B cell (primary cell): ENCODE data around the gene OCLN. TPM values are rescaled to one million over a fixed set of nuclear protein-coding genes. Genes with fewer than 3 reads are reported as not detected.
"Not testable (repeated sequence)": the region's sequence is repeated elsewhere in the genome, so short reads cannot be mapped to it uniquely, and the experiment has no call there.

Experiments used
- ATAC-seq: fragments of 200-7000 bp; cut with Tn5 transposase; one replicate; pipeline ENCODE4 v1.10.0; 2021; ENCODE audit warnings: low read depth, mild to moderate bottlenecking, moderate number of reproducible peaks, moderate library complexity
- CTCF ChIA-PET: fragments of 350-600 bp; sonication (Branson Sonifier 250); formaldehyde crosslinking; loops from one replicate; lab custom pipeline; 2021; ENCODE audit warnings: antibody characterized with exemption, inconsistent platforms; lab: Charles Lee
- POLR2A ChIA-PET: fragments of 350-600 bp; sonication (Branson Sonifier 250); formaldehyde crosslinking; loops from one replicate; lab custom pipeline; 2021; ENCODE audit warnings: antibody characterized with exemption; lab: Charles Lee
- DNase-seq: peaks from one replicate; pipeline ENCODE4 v3.0.0; 2013
- H2AFZ ChIP-seq: 2 replicates; pipeline ENCODE4 v1.6.1; 2012; ENCODE audit warnings: mild to moderate bottlenecking, low read depth, low read length; ENCODE audit not compliant: insufficient read depth, poor library complexity, severe bottlenecking
- H3K27ac ChIP-seq, 2 donors: 1 replicate in 1 of 2; 2 replicates in 1 of 2; pipeline ENCODE4 v1.5.1; 2012 to 2013; ENCODE audit warnings: low read length in 2 of 2, mild to moderate bottlenecking in 2 of 2, moderate library complexity in 1 of 2
- H3K27me3 ChIP-seq, 4 experiments: fragments of 200-600 bp in 1 of 4; sonication (generic) in 1 of 4; replicated peaks in 1 of 4; 1 replicate in 2 of 4; 2 replicates in 2 of 4; pipeline versions ENCODE4 v1.6.1 to v1.7.0; 2013 to 2016; ENCODE audit warnings: low read length in 3 of 4, mild to moderate bottlenecking in 2 of 4, mixed read lengths in 1 of 4, moderate library complexity in 1 of 4; ENCODE audit not compliant: insufficient read depth in 4 of 4, control insufficient read depth in 3 of 4; ENCODE audit errors: control extremely low read depth in 1 of 4
- H3K36me3 ChIP-seq, 2 experiments: replicated peaks in 1 of 2; 1 replicate in 1 of 2; 2 replicates in 1 of 2; pipeline versions ENCODE4 v1.6.1 to v1.7.1; 2013; ENCODE audit warnings: low read length in 1 of 2; ENCODE audit not compliant: insufficient read depth in 2 of 2, control insufficient read depth in 1 of 2; ENCODE audit errors: control extremely low read depth in 1 of 2, extremely low read depth in 1 of 2
- H3K4me1 ChIP-seq, 2 donors: fragments of 200-600 bp in 1 of 2; sonication (generic) in 1 of 2; 1 replicate in 1 of 2; 2 replicates in 1 of 2; pipeline versions ENCODE4 v1.5.1 to v1.6.1; 2013 to 2017; ENCODE audit warnings: low read length in 2 of 2; ENCODE audit not compliant: control insufficient read depth in 2 of 2, insufficient read depth in 2 of 2
- H3K4me2 ChIP-seq: replicated peaks from 2 replicates; pipeline ENCODE3; 2012; ENCODE audit warnings: mild to moderate bottlenecking, low read depth, low read length; ENCODE audit not compliant: poor library complexity, severe bottlenecking
- H3K4me3 ChIP-seq, 5 experiments: fragments of 200-600 bp in 1 of 5; sonication (generic) in 1 of 5; 1 replicate in 3 of 5; 2 replicates in 2 of 5; pipeline versions ENCODE4 v1.5.1 to v1.7.0; 2011 to 2016; ENCODE audit warnings: low read length in 4 of 5, mild to moderate bottlenecking in 4 of 5, low read depth in 2 of 5, control low read depth in 1 of 5, moderate library complexity in 1 of 5; ENCODE audit not compliant: insufficient read depth in 1 of 5; ENCODE audit errors: control extremely low read depth in 1 of 5, extremely low read depth in 1 of 5
- H3K79me2 ChIP-seq: fragments of 200-600 bp; sonication (generic); one replicate; pipeline ENCODE4 v1.6.0; 2016; ENCODE audit warnings: low read length; ENCODE audit not compliant: control insufficient read depth, insufficient read depth
- H3K9ac ChIP-seq: fragments of 200-600 bp; sonication (generic); 2 replicates; pipeline ENCODE4 v1.6.1; 2017; ENCODE audit warnings: mild to moderate bottlenecking, low read length, moderate library complexity
- H3K9me3 ChIP-seq, 3 donors: one replicate each; pipeline versions ENCODE4 v1.6.1 to v1.7.1; 2013; ENCODE audit warnings: low read length in 2 of 3; ENCODE audit not compliant: control insufficient read depth in 2 of 3, insufficient read depth in 1 of 3; ENCODE audit errors: control extremely low read depth in 1 of 3
- H4K20me1 ChIP-seq: 2 replicates; pipeline ENCODE4 v1.6.0; 2012; ENCODE audit warnings: mild to moderate bottlenecking, low read length; ENCODE audit not compliant: insufficient read depth, control insufficient read depth, poor library complexity, severe bottlenecking
- H3K27ac Mint-ChIP-seq: one replicate; pipeline ENCODE4 v1.8.0; 2021; ENCODE audit warnings: mixed read lengths
- H3K27me3 Mint-ChIP-seq: one replicate; pipeline ENCODE4 v1.8.0; 2021; ENCODE audit warnings: mixed read lengths
- H3K4me1 Mint-ChIP-seq: one replicate; pipeline ENCODE4 v1.8.0; 2021; ENCODE audit warnings: mixed read lengths
- H3K4me3 Mint-ChIP-seq: one replicate; pipeline ENCODE4 v1.8.0; 2021; ENCODE audit warnings: mixed read lengths
- H3K9me3 Mint-ChIP-seq: one replicate; pipeline ENCODE4 v1.8.0; 2022; ENCODE audit warnings: mixed read lengths; ENCODE audit not compliant: insufficient read depth
- CTCF ChIP-seq: fragments of 200-600 bp; IDR thresholded peaks from one replicate; pipeline ENCODE4 v1.8.0; 2022; ENCODE audit warnings: antibody characterized with exemption, mild to moderate bottlenecking
- EZH2 ChIP-seq: IDR thresholded peaks from 2 replicates; pipeline ENCODE4 v1.6.1; 2012; ENCODE audit warnings: borderline replicate concordance, low read depth, mild to moderate bottlenecking, moderate library complexity, low read length; ENCODE audit not compliant: insufficient read depth, poor library complexity, severe bottlenecking
- WGBS: methylation state at CpG from one replicate; pipeline ENCODE4 v1.1.5; 2013; ENCODE audit warnings: missing lambda C conversion rate; ENCODE audit not compliant: insufficient coverage; 5-methylcytosine and 5-hydroxymethylcytosine counted together
- intact Hi-C: fragments of 100-400 bp; cut with micrococcal nuclease; formaldehyde crosslinking; loops from one replicate; pipeline ENCODE4 v1.10.0; 2022
- polyA plus RNA-seq: library from polyadenylated mRNA; depleted of rRNA; stranded (reverse); fragments of >200 nt; gene quantifications from 2 replicates; pipeline ENCODE4 v1.2.3, GENCODE V29; 2012
- total RNA-seq, 2 donors: library from RNA; stranded (reverse); fragments of 120-200 nt in 1 of 2; gene quantifications; 1 replicate in 1 of 2; 2 replicates in 1 of 2; pipeline versions ENCODE4 v1.2.3 to v1.2.4, GENCODE V29; 2013 to 2022

OCLN gene
- total and polyA plus RNA-seq, 2 donors (not counting 1 experiment from before 2014, with no cell fraction given) = 4.3 to 5.6 TPM

GRCh38 chr5:69467442-69468225, 25.0 kb upstream of the OCLN start:
- Histone ChIP-seq H3K9ac (no peak overlapping the region), H3K27ac (no peak overlapping the region), H3K4me3 (no peak overlapping the region), H3K4me1 (no peaks in the 10 kb centered on the region), H3K36me3 (no peaks in the 10 kb centered on the region), H3K27me3 (no peaks in the 10 kb centered on the region), H4K20me1 (no peaks in the 10 kb centered on the region), H3K9me3 (no peaks in the 10 kb centered on the region), H3K79me2 (no peaks in the 10 kb centered on the region), H2AFZ (no peak overlapping the region), H3K4me2 (no peak overlapping the region)
- DNase-seq = no peak
- ATAC-seq = no peak
- POLR2A ChIA-PET = no interaction called here
- Mint-ChIP-seq H3K27me3 (no peaks in the 10 kb centered on the region), H3K4me1 (peaks cover 3% of the 10 kb centered on the region), H3K4me3 (no peak overlapping the region), H3K27ac (no peak overlapping the region), H3K9me3 (no peaks in the 10 kb centered on the region)
- CTCF ChIA-PET = no interaction called here
- WGBS = 86% methylated on average over 1 of the region's 8 CpGs
- intact Hi-C loops = no loop called here
- TF ChIP-seq EZH2 (no peak), CTCF (no peak)

GRCh38 chr5:69468631-69469030, 24.0 kb upstream of the OCLN start:
- Mint-ChIP-seq H3K27ac (no peak overlapping the region), H3K4me1 (peaks cover 3% of the 10 kb centered on the region), H3K4me3 (no peak overlapping the region), H3K9me3 (no peaks in the 10 kb centered on the region), H3K27me3 (no peaks in the 10 kb centered on the region)
- no peaks in the 10 kb centered on the region for H3K4me1 ChIP-seq
- no peak for DNase-seq
- no peaks in the 10 kb centered on the region for H3K36me3 ChIP-seq
- H3K4me2 ChIP-seq = no peak overlapping the region
- no peaks in the 10 kb centered on the region for H3K27me3 ChIP-seq
- H3K4me3 ChIP-seq = no peak overlapping the region
- no peaks in the 10 kb centered on the region for H4K20me1 ChIP-seq
- no peak overlapping the region for H3K9ac ChIP-seq
- intact Hi-C loops = no loop called here
- TF ChIP-seq CTCF (no peak), EZH2 (no peak)
- H3K79me2 ChIP-seq = no peaks in the 10 kb centered on the region
- H2AFZ ChIP-seq = no peak overlapping the region
- WGBS = no CpG with 5 or more reads among the region's 1 CpG
- no peak for ATAC-seq
- H3K27ac ChIP-seq = no peak overlapping the region
- no peaks in the 10 kb centered on the region for H3K9me3 ChIP-seq
- ChIA-PET CTCF (no interaction called here), POLR2A (no interaction called here)

GRCh38 chr5:69471516-69471915, 21.1 kb upstream of the OCLN start:
- H3K9me3 Mint-ChIP-seq, H3K27me3 Mint-ChIP-seq, H3K4me3 Mint-ChIP-seq: not testable (repeated sequence)

More at GRCh38 chr5:69471516-69471915, 21.1 kb upstream of the OCLN start:
- H3K79me2 ChIP-seq, H3K4me1 ChIP-seq, H2AFZ ChIP-seq, H3K9ac ChIP-seq, intact Hi-C loops, H4K20me1 ChIP-seq, H3K36me3 ChIP-seq, H3K4me1 Mint-ChIP-seq, H3K4me3 ChIP-seq, CTCF ChIA-PET, H3K27me3 ChIP-seq, POLR2A ChIA-PET, H3K9me3 ChIP-seq, H3K27ac ChIP-seq, H3K27ac Mint-ChIP-seq, H3K4me2 ChIP-seq, ATAC-seq, DNase-seq: not testable (repeated sequence)
- 97% methylated on average over 4 of the region's 6 CpGs for WGBS
